HL-60/S4 treated with phorbol 12-myristate 13-acetate at 8.2 ng/mL for 4 days and 3 days (cell line): ENCODE results near the gene FAM241B.

Experiments
- in situ Hi-C: fragments of 300-500 bp; cut with MboI; formaldehyde crosslinking; loops from 2 replicates; pipeline ENCODE4 v1.15.0; 2022; ENCODE audit warnings: low sequenced_read_pairs

The FAM241B gene

GRCh38 chr10:69633673-69634635 lies 3.9 kb downstream of the FAM241B start:
- in situ Hi-C loops: loop anchor here (10.0 to 25.0 kb wide), 2 partner anchors 119 to 222 kb away; partner anchors contain the start of gene TACR2

GRCh38 chr10:69634759-69635425 lies 4.8 kb downstream of the FAM241B start:
- in situ Hi-C loops: loop anchor here (10.0 to 25.0 kb wide), 2 partner anchors 120 to 223 kb away; partner anchors contain the start of gene TACR2

- in situ Hi-C loops: loop anchor here (10.0 to 25.0 kb wide), 2 partner anchors 121 to 223 kb away; partner anchors contain the start of gene TACR2
Observed at GRCh38 chr10:69635428-69636272, 5.6 kb downstream of the FAM241B start.

- in situ Hi-C loops: loop anchor here (10.0 to 25.0 kb wide), 2 partner anchors 121 to 224 kb away; partner anchors contain the start of gene TACR2
Observed at GRCh38 chr10:69636273-69636575, 6.2 kb downstream of the FAM241B start.

GRCh38 chr10:69636626-69637605 lies 6.9 kb downstream of the FAM241B start:
- in situ Hi-C loops: loop anchor here (10.0 to 25.0 kb wide), 2 partner anchors 122 to 225 kb away; partner anchors contain the start of gene TACR2

GRCh38 chr10:69638642-69639041 lies 8.6 kb downstream of the FAM241B start:
- in situ Hi-C loops: loop anchor here (10.0 to 25.0 kb wide), 2 partner anchors 124 to 226 kb away; partner anchors contain the start of gene TACR2

- in situ Hi-C loops: loop anchor here (10.0 to 25.0 kb wide), 2 partner anchors 125 to 227 kb away; partner anchors contain the start of gene TACR2
Observed at GRCh38 chr10:69639291-69640195, 9.5 kb downstream of the FAM241B start.

- in situ Hi-C loops: loop anchor here (25.0 kb wide), 1 partner anchor 228 kb away; the partner anchor contains the start of gene TACR2
Observed at GRCh38 chr10:69640196-69640980, 10.3 kb downstream of the FAM241B start.

GRCh38 chr10:69641261-69641980 lies 11.4 kb downstream of the FAM241B start:
- in situ Hi-C loops: loop anchor here (25.0 kb wide), 1 partner anchor 229 kb away; the partner anchor contains the start of gene TACR2

GRCh38 chr10:69642747-69643146 lies 12.7 kb downstream of the FAM241B start:
- in situ Hi-C loops: loop anchor here (25.0 kb wide), 1 partner anchor 230 kb away; the partner anchor contains the start of gene TACR2

GRCh38 chr10:69643779-69644657 lies 14.0 kb downstream of the FAM241B start:
- in situ Hi-C loops: loop anchor here (25.0 kb wide), 1 partner anchor 232 kb away; the partner anchor contains the start of gene TACR2

- in situ Hi-C loops: loop anchor here (25.0 kb wide), 1 partner anchor 232 kb away; the partner anchor contains the start of gene TACR2
Observed at GRCh38 chr10:69644658-69645295, 14.7 kb downstream of the FAM241B start.

GRCh38 chr10:69645296-69646184 lies 15.5 kb downstream of the FAM241B start:
- in situ Hi-C loops: loop anchor here (25.0 kb wide), 1 partner anchor 233 kb away; the partner anchor contains the start of gene TACR2
